GM04503 (cell line): Measurements from ENCODE around the gene MVP.
"Not testable (repeated sequence)": the region's sequence is repeated elsewhere in the genome, so short reads cannot be mapped to it uniquely, and the experiment has no call there.

ENCODE experiments used
- DNase-seq: peaks from one replicate; pipeline ENCODE4 v3.0.0-alpha.2; 2012; ENCODE audit warnings: low read depth

The MVP gene

GRCh38 chr16:29820271-29820701 is at the start of gene MVP:
TSS of gene MVP (plus strand) at chr16:29820462. CDS start at chr16:29830550, 10,088 bp downstream.
- no peak for DNase-seq

- DNase-seq, result not testable (repeated sequence)
Observed at GRCh38 chr16:29772330-29772729, 47.9 kb upstream of the MVP start.

- DNase-seq, result no peak
Observed at GRCh38 chr16:29774730-29775129, 45.5 kb upstream of the MVP start.

- no peak for DNase-seq
Observed at GRCh38 chr16:29775742-29776408, 44.4 kb upstream of the MVP start.

GRCh38 chr16:29777576-29778350 is 42.5 kb upstream of the MVP start, which contains the start of gene ZG16:
TSS of gene ZG16 (plus strand) at chr16:29778256. CDS start at chr16:29779267, 1,011 bp downstream.
- DNase-seq, result no peak

GRCh38 chr16:29779474-29779873 is 40.8 kb upstream of the MVP start:
- DNase-seq, result no peak

- not testable (repeated sequence) for DNase-seq
Observed at GRCh38 chr16:29783094-29783953, 36.9 kb upstream of the MVP start.

- no peak for DNase-seq
Observed at GRCh38 chr16:29784157-29784556, 36.1 kb upstream of the MVP start.

GRCh38 chr16:29784901-29785500 is 35.3 kb upstream of the MVP start:
- DNase-seq, result no peak

GRCh38 chr16:29787155-29787554 is 33.1 kb upstream of the MVP start:
- not testable (repeated sequence) for DNase-seq

- no peak for DNase-seq
Observed at GRCh38 chr16:29789775-29790182, 30.5 kb upstream of the MVP start.

- DNase-seq, result peak; percentile 89
Observed at GRCh38 chr16:29790183-29790948, 29.9 kb upstream of the MVP start, which contains the start of gene KIF22. TSS of gene KIF22 (plus strand) at chr16:29790751. CDS start at chr16:29790760, 9 bp downstream.

GRCh38 chr16:29790949-29791844 is 29.1 kb upstream of the MVP start:
- no peak for DNase-seq

- no peak for DNase-seq
Observed at GRCh38 chr16:29791845-29792807, 28.1 kb upstream of the MVP start.

- not testable (repeated sequence) for DNase-seq
Observed at GRCh38 chr16:29793153-29793552, 27.1 kb upstream of the MVP start.

- no peak for DNase-seq
Observed at GRCh38 chr16:29794231-29794710, 26.0 kb upstream of the MVP start.

GRCh38 chr16:29802416-29802935 is 17.8 kb upstream of the MVP start:
- no peak for DNase-seq

- DNase-seq, result no peak
Observed at GRCh38 chr16:29804020-29804419, 16.2 kb upstream of the MVP start.
